ENCODE results near the gene SH3GL3.

GRCh38 chr15:83652626-83653204, 205.6 kb downstream of the SH3GL3 start:
- TF ChIP-seq REST (IDR thresholded peaks at IDR 0.05) (no peak), CHD4 (IDR thresholded peaks at IDR 0.05; ENCODE audit: borderline replicate concordance) (no peak), POLR2A (IDR thresholded peaks at IDR 0.05; ENCODE audit: low read length) (no peak), KDM1A (IDR thresholded peaks at IDR 0.05; ENCODE audit: low read depth) (no peak), CTCF (IDR thresholded peaks at IDR 0.05) (no peak), KDM5A (IDR thresholded peaks at IDR 0.05) (no peak), EP300 (IDR thresholded peaks at IDR 0.05) (no peak), RAD21 (conservative IDR thresholded peaks at IDR 0.05 in 1 of 2, IDR thresholded peaks at IDR 0.05 in 1 of 2) (no peak)
- TF ChIP-seq, protein P1, sequence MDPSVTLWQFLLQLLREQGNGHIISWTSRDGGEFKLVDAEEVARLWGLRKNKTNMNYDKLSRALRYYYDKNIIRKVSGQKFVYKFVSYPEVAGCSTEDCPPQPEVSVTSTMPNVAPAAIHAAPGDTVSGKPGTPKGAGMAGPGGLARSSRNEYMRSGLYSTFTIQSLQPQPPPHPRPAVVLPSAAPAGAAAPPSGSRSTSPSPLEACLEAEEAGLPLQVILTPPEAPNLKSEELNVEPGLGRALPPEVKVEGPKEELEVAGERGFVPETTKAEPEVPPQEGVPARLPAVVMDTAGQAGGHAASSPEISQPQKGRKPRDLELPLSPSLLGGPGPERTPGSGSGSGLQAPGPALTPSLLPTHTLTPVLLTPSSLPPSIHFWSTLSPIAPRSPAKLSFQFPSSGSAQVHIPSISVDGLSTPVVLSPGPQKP (IDR thresholded peaks at IDR 0.05; ENCODE audit: low read depth, low read length), result no peak
- TF ChIP-seq, protein P2, sequence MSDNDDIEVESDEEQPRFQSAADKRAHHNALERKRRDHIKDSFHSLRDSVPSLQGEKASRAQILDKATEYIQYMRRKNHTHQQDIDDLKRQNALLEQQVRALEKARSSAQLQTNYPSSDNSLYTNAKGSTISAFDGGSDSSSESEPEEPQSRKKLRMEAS (IDR thresholded peaks at IDR 0.05), result no peak
